ENCODE results near the gene SSTR3. TPM values are rescaled to one million over a fixed set of nuclear protein-coding genes. Genes with fewer than 3 reads are reported as not detected.

SSTR3 gene
- total and polyA plus RNA-seq, 7 donors: 0.36 to 1.7 TPM; not detected in 5

GRCh38 chr22:37224757-37225420 lies 12.6 kb upstream of the SSTR3 start:
- 64 to 74% methylated on average over 8 of the region's 8 CpGs for WGBS, 2 donors
- Histone ChIP-seq H3K4me1 (peaks cover 0 to 14% (median 0%) of the 10 kb centered on the region in 4 donors), H3K36me3 (no peaks in the 10 kb centered on the region), H3K4me3 (no peak overlapping the region), H3K27me3 (peaks cover 0 to 8% (median 0%) of the 10 kb centered on the region in 3 donors), H3K27ac (no peak overlapping the region), H3K9me3 (no peaks in the 10 kb centered on the region)
- no peak for TF ChIP-seq EP300 (IDR thresholded peaks at IDR 0.05)
- DNase-seq: no peak
- intact Hi-C loops (cut with DNase I): no loop called here

- DNase-seq: no peak
- Histone ChIP-seq H3K27ac (no peak overlapping the region), H3K27me3 (no peaks in the 10 kb centered on the region), H3K4me3 (no peak overlapping the region), H3K9me3 (no peaks in the 10 kb centered on the region), H3K36me3 (no peaks in the 10 kb centered on the region), H3K4me1 (peaks cover 0 to 7% (median 0%) of the 10 kb centered on the region in 4 donors)
- TF ChIP-seq POLR2A (IDR thresholded peaks at IDR 0.05): no peak
- no peak for TF ChIP-seq POLR2AphosphoS5 (IDR thresholded peaks at IDR 0.05)
- TF ChIP-seq CTCF (IDR thresholded peaks at IDR 0.05): no peak
- no peak for TF ChIP-seq EP300 (IDR thresholded peaks at IDR 0.05)
- 66 to 85% methylated on average over 3 of the region's 3 CpGs for WGBS, 2 donors
- intact Hi-C loops (cut with DNase I): no loop called here
Observed at GRCh38 chr22:37223965-37224551, 11.8 kb upstream of the SSTR3 start.

- Histone ChIP-seq H3K4me3 (no peak overlapping the region), H3K27ac (no peak overlapping the region), H3K9me3 (no peaks in the 10 kb centered on the region), H3K4me1 (no peaks in the 10 kb centered on the region), H3K27me3 (no peaks in the 10 kb centered on the region), H3K36me3 (no peaks in the 10 kb centered on the region)
- intact Hi-C loops (cut with DNase I): no loop called here
- DNase-seq: no peak
- WGBS, 2 donors: 49 to 77% methylated on average over 8 of the region's 8 CpGs
- TF ChIP-seq POLR2AphosphoS5 (IDR thresholded peaks at IDR 0.05) (no peak), EP300 (IDR thresholded peaks at IDR 0.05) (no peak), POLR2A (IDR thresholded peaks at IDR 0.05) (no peak), CTCF (IDR thresholded peaks at IDR 0.05) (no peak)
Observed at GRCh38 chr22:37222440-37222971, 10.2 kb upstream of the SSTR3 start.

- 93 to 95% methylated on average over 10 of the region's 10 CpGs for WGBS, 2 donors
- DNase-seq: no peak
- no peaks in the 10 kb centered on the region for H3K4me1 ChIP-seq
Observed at GRCh38 chr22:37221424-37222333, 9.4 kb upstream of the SSTR3 start.

More at GRCh38 chr22:37221424-37222333, 9.4 kb upstream of the SSTR3 start:
- no peaks in the 10 kb centered on the region for H3K27me3 ChIP-seq
- no peak for TF ChIP-seq CTCF (IDR thresholded peaks at IDR 0.05)
- no peak for TF ChIP-seq POLR2A (IDR thresholded peaks at IDR 0.05)
- no peak for TF ChIP-seq POLR2AphosphoS5 (IDR thresholded peaks at IDR 0.05)
- TF ChIP-seq EP300 (IDR thresholded peaks at IDR 0.05): no peak
- no peaks in the 10 kb centered on the region for H3K9me3 ChIP-seq
- H3K4me3 ChIP-seq: no peak overlapping the region
- H3K27ac ChIP-seq: no peak overlapping the region
- intact Hi-C loops (cut with DNase I): no loop called here
- no peaks in the 10 kb centered on the region for H3K36me3 ChIP-seq

Measured in sigmoid colon (tissue), 7 donors.